Sigmoid colon (tissue), 7 donors: ENCODE data around the gene HHAT. TPM values are rescaled to one million over a fixed set of nuclear protein-coding genes. Genes with fewer than 3 reads are reported as not detected.

Source experiments
- DNase-seq: peaks from one replicate; pipeline ENCODE4 v3.0.0-alpha.2; 2019
- H3K27ac ChIP-seq, 4 donors: fragments of 200-600 bp; sonication (generic); one replicate each; pipeline ENCODE4 v1.5.1; 2016 to 2019; ENCODE audit warnings: mild to moderate bottlenecking in 1 of 4
- H3K27me3 ChIP-seq, 3 donors: fragments of 200-600 bp; sonication (generic); one replicate each; pipeline ENCODE4 v1.5.1; 2019; ENCODE audit warnings: mild to moderate bottlenecking in 1 of 3
- H3K36me3 ChIP-seq, 4 donors: fragments of 200-600 bp; sonication (generic); one replicate each; pipeline ENCODE4 v1.5.1; 2016 to 2019
- H3K4me1 ChIP-seq, 4 donors: fragments of 200-600 bp; sonication (generic); one replicate each; pipeline ENCODE4 v1.5.1; 2017 to 2019
- H3K4me3 ChIP-seq, 4 donors: fragments of 200-600 bp; sonication (generic); one replicate each; pipeline ENCODE4 v1.5.1; 2017 to 2019; ENCODE audit warnings: mild to moderate bottlenecking in 2 of 4, moderate library complexity in 1 of 4
- H3K9me3 ChIP-seq, 4 donors: fragments of 200-600 bp in 3 of 4; sonication (generic) in 3 of 4; one replicate each; pipeline versions ENCODE4 v1.5.1 to v1.6.1; 2013 to 2019
- EP300 ChIP-seq, 4 donors: sonication (generic); formaldehyde crosslinking; IDR thresholded peaks; one replicate each; pipeline ENCODE4 v1.6.1; 2017; ENCODE audit warnings: antibody characterized with exemption in 4 of 4
- POLR2A ChIP-seq, 2 donors: fragments of 450-650 bp; IDR thresholded peaks; one replicate each; pipeline ENCODE4 v1.6.1; 2016; ENCODE audit warnings: antibody characterized with exemption in 2 of 2, mild to moderate bottlenecking in 2 of 2, moderate library complexity in 2 of 2
- POLR2AphosphoS5 ChIP-seq, 4 donors: sonication (generic); formaldehyde crosslinking; IDR thresholded peaks; one replicate each; pipeline ENCODE4 v1.6.1; 2017; ENCODE audit warnings: antibody characterized with exemption in 4 of 4
- WGBS, 2 donors: extraction: QIAGEN DNeasy Blood & Tissue Kit; methylation state at CpG; one replicate each; pipeline ENCODE4 v1.1.7; 2013; 5-methylcytosine and 5-hydroxymethylcytosine counted together
- intact Hi-C: fragments of 100-400 bp; cut with DNase I; formaldehyde crosslinking; loops from one replicate; pipeline ENCODE4 v1.15.1; 2023
- polyA plus RNA-seq, 3 donors: library from polyadenylated mRNA; stranded (reverse); fragments of 200-250 nt; gene quantifications; one replicate each; pipeline ENCODE4 v1.2.3, GENCODE V29; 2013
- total RNA-seq, 4 donors: library from RNA; depleted of rRNA; stranded (reverse); fragments of >200 nt; gene quantifications; one replicate each; pipeline ENCODE4 v1.1.0, GENCODE V29; 2016
- TF ChIP-seq, protein P1 (sequence below), 4 experiments: fragments of 450-650 bp in 3 of 4; fragments of 200-600 bp in 1 of 4; IDR thresholded peaks; one replicate each; pipeline ENCODE4 v1.5.1; 2016 to 2019; ENCODE audit warnings: antibody characterized with exemption in 4 of 4, mild to moderate bottlenecking in 3 of 4, moderate library complexity in 2 of 4
- donor health status: healthy with polysubstance abuse.
- donor health status: Bipolar disorder and iron deficiency.
- donor health status: healthy.

HHAT gene
- total and polyA plus RNA-seq, 7 donors: 0.46 to 6.4 (median 2.1) TPM

DNA sequence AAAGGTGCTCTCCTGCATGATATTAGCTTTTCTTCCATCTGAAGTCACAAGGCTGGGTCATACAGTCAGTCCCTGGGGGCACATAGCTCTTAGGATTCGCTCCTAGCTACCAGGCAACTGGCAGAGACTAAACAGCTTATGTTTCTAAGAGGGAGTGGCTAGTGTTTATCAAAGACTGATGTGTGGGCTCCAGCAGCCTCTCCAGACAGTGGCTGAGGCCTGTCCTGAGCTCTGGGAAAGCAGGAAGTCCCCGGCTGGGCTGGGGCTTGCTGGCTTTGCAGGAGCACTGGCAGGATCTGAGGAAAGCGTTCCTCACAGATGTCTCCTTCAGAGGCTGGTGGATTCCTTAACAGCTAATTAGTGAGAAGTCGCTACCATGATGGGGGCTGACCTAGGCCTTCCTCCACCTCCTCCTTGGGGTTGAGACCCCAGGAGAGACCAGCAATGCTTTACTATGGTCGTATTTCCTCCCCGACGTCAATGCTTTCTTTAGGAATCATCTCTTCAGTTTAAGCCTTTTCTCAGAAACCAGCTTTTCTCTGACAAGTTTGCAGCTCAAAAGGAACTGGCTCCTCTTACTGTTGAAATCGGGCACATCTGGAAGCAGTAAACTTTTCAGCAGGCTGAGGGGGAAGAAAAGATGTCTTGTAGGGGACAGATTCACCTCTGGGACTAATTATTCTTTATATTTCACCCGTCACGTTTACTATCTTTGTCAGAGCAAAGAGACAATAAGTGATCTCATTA lies 33.5 kb upstream of the HHAT start:
- H3K27ac ChIP-seq: peak overlapping the region; percentile 50 to 91 (median 81)
- H3K4me3 ChIP-seq: no peak overlapping the region
- H3K27me3 ChIP-seq: no peaks in the 10 kb centered on the region
- no peaks in the 10 kb centered on the region for H3K36me3 ChIP-seq
- H3K4me1 ChIP-seq: peaks cover 0 to 55% (median 47%) of the 10 kb centered on the region in 4 donors
- 64 to 69% methylated on average over 10 of the region's 10 CpGs for WGBS, 2 donors
- peak; percentile 74 for DNase-seq
- TF ChIP-seq POLR2A (IDR thresholded peaks at IDR 0.05): no peak
- TF ChIP-seq POLR2AphosphoS5 (IDR thresholded peaks at IDR 0.05): peak in 1 of 4 donors; percentile 67
- H3K9me3 ChIP-seq: no peaks in the 10 kb centered on the region
- intact Hi-C loops: no loop called here

DNA sequence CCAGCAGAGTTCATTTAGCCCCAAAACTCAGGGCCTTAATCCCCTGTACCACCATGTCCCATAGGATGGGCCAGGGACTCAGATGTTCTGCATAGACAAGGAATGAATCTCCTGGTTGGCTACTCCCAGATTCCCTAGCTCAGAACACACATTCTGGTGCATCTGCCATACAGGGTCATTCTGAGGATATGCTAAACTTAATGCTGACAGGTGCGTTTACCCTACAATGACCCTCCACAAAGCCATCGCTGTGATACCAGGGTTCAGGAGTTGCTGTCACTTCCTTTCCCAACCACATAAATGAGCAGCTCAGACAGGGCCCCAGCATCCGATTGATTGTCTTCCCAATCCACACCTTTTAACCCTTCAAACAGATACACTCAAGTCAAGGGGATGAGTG lies 32.0 kb upstream of the HHAT start:
- WGBS, 2 donors: 95 to 97% methylated on average over 3 of the region's 3 CpGs

DNA sequence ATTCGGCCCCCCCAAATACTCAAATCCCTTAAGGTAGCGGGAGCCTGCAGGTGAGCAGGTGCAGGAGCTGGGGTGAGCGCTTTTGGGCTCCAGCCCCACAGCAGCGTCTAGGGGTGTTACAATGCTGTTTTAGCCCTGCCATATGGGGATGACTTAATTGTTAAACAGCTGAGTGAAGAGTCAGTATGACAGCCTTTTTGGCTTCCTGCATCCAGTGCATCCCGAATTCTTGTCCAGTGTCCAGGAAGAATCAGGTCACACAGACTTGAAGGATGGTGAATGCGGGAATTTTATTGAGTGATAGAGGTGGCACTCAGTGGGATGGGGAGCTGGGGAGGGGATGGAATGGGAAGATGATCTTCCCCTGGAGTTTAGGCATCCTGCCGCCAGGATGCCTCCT lies 30.4 kb upstream of the HHAT start:
- WGBS, 2 donors: 84 to 87% methylated on average over 7 of the region's 7 CpGs
- TF ChIP-seq POLR2A (IDR thresholded peaks at IDR 0.05): no peak
- TF ChIP-seq POLR2AphosphoS5 (IDR thresholded peaks at IDR 0.05): no peak
- TF ChIP-seq, protein P1, sequence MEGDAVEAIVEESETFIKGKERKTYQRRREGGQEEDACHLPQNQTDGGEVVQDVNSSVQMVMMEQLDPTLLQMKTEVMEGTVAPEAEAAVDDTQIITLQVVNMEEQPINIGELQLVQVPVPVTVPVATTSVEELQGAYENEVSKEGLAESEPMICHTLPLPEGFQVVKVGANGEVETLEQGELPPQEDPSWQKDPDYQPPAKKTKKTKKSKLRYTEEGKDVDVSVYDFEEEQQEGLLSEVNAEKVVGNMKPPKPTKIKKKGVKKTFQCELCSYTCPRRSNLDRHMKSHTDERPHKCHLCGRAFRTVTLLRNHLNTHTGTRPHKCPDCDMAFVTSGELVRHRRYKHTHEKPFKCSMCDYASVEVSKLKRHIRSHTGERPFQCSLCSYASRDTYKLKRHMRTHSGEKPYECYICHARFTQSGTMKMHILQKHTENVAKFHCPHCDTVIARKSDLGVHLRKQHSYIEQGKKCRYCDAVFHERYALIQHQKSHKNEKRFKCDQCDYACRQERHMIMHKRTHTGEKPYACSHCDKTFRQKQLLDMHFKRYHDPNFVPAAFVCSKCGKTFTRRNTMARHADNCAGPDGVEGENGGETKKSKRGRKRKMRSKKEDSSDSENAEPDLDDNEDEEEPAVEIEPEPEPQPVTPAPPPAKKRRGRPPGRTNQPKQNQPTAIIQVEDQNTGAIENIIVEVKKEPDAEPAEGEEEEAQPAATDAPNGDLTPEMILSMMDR (IDR thresholded peaks at IDR 0.05): no peak
- TF ChIP-seq EP300 (IDR thresholded peaks at IDR 0.05): no peak
- Histone ChIP-seq H3K27me3 (no peaks in the 10 kb centered on the region), H3K27ac (no peak overlapping the region), H3K4me3 (no peak overlapping the region), H3K36me3 (no peaks in the 10 kb centered on the region), H3K9me3 (no peaks in the 10 kb centered on the region), H3K4me1 (peaks cover 0 to 57% (median 46%) of the 10 kb centered on the region in 4 donors)
- DNase-seq: no peak
- intact Hi-C loops: no loop called here

More for the DNA sequence above, 32.0 kb upstream of the HHAT start:
- DNase-seq: no peak
- intact Hi-C loops: no loop called here
- Histone ChIP-seq H3K4me1 (peaks cover 0 to 57% (median 52%) of the 10 kb centered on the region in 4 donors), H3K36me3 (no peaks in the 10 kb centered on the region), H3K4me3 (no peak overlapping the region), H3K9me3 (no peaks in the 10 kb centered on the region), H3K27ac (no peak overlapping the region), H3K27me3 (no peaks in the 10 kb centered on the region)
- TF ChIP-seq, protein P1 (IDR thresholded peaks at IDR 0.05): no peak
- TF ChIP-seq POLR2AphosphoS5 (IDR thresholded peaks at IDR 0.05): no peak
- TF ChIP-seq POLR2A (IDR thresholded peaks at IDR 0.05): no peak
- TF ChIP-seq EP300 (IDR thresholded peaks at IDR 0.05): no peak

DNA sequence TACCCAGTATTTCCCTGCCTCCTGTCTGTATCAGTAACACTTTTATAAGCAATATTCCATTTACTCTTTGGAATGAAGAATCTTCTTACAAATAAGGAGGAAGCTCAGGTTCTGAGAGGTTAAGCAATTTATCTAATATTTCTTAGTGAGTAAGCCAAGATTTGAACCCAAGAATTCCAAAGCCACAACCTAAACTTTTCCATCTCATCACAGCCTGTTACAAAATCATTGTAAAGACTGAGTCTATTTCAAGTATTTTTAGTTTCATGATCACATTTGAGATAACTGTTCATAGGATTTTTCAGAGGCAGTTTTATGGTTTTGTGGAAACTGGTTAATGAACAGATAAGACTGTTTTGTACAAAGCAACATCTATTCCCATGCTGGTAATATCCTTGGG lies 29.8 kb upstream of the HHAT start:
- TF ChIP-seq, protein P1 (IDR thresholded peaks at IDR 0.05): no peak
- TF ChIP-seq POLR2AphosphoS5 (IDR thresholded peaks at IDR 0.05): no peak
- no peak for TF ChIP-seq POLR2A (IDR thresholded peaks at IDR 0.05)
- TF ChIP-seq EP300 (IDR thresholded peaks at IDR 0.05): no peak
- Histone ChIP-seq H3K4me1 (peaks cover 0 to 50% (median 40%) of the 10 kb centered on the region in 4 donors), H3K27me3 (no peaks in the 10 kb centered on the region), H3K36me3 (no peaks in the 10 kb centered on the region), H3K27ac (no peak overlapping the region), H3K4me3 (no peak overlapping the region), H3K9me3 (no peaks in the 10 kb centered on the region)
- intact Hi-C loops: no loop called here
- DNase-seq: no peak

DNA sequence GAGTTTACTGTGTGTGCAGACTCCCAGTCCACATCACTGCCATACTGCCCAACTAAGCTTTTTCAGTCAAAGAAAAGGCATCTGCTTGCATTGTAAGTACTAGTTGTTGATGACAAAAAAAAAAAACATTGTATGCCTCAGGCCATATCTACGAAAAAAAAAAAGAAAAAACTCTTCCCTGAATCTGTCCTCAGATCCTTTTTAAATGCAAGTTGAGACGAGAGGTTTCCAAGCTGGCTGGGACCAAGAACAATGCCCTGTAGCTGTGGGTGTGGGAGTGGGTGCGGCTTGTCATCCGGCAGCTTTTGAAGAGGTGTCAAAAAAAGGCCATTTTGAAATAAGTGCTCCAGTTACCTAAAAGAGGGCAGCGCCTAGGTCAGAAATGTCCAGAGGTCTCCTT lies 29.2 kb upstream of the HHAT start:
- H3K27ac ChIP-seq: no peak overlapping the region
- intact Hi-C loops: no loop called here
- H3K36me3 ChIP-seq: no peaks in the 10 kb centered on the region
- no peaks in the 10 kb centered on the region for H3K27me3 ChIP-seq
- H3K4me1 ChIP-seq: peaks cover 0 to 45% (median 34%) of the 10 kb centered on the region in 4 donors
- TF ChIP-seq EP300 (IDR thresholded peaks at IDR 0.05): no peak
- TF ChIP-seq POLR2A (IDR thresholded peaks at IDR 0.05): no peak
- TF ChIP-seq, protein P1 (IDR thresholded peaks at IDR 0.05): no peak
- TF ChIP-seq POLR2AphosphoS5 (IDR thresholded peaks at IDR 0.05): no peak
- no peak for DNase-seq
- 33 to 67% methylated on average over 5 of the region's 5 CpGs for WGBS, 2 donors
- H3K4me3 ChIP-seq: no peak overlapping the region
- H3K9me3 ChIP-seq: no peaks in the 10 kb centered on the region
